ENCODE results near the gene ASB6. TPM values are rescaled to one million over a fixed set of nuclear protein-coding genes. Genes with fewer than 3 reads are reported as not detected.

The ASB6 gene
- total RNA-seq, 1 experiment from 2014 or later: 21.0 TPM

GRCh38 chr9:129661029-129661428 is 19.1 kb upstream of the ASB6 start:
- H3K27me3 Mint-ChIP-seq (ENCODE audit: low read depth): peaks cover 60% of the 10 kb centered on the region
- Histone ChIP-seq H3K23ac (ENCODE audit: insufficient read length, low read depth, low read length) (no peak overlapping the region), H3K4me1 (ENCODE audit: insufficient read depth, low read length) (no peaks in the 10 kb centered on the region), H3K79me1 (ENCODE audit: insufficient read depth, low read depth, low read length, poor library complexity, severe bottlenecking) (no peaks in the 10 kb centered on the region), H3K14ac (ENCODE audit: insufficient read depth, low read length) (no peak overlapping the region), H3K56ac (ENCODE audit: insufficient read length, low read depth, low read length) (no peak overlapping the region), H3K23me2 (ENCODE audit: insufficient read length, low read depth, low read length, poor library complexity, severe bottlenecking) (peaks cover 3% of the 10 kb centered on the region), H3K18ac (ENCODE audit: insufficient read length, low read depth, low read length) (no peak overlapping the region), H3K4me2 (ENCODE audit: insufficient read depth, insufficient read length, low read length) (no peak overlapping the region), H2BK120ac (ENCODE audit: low read depth, low read length, poor library complexity, severe bottlenecking) (no peak overlapping the region), H2AFZ (ENCODE audit: low read length) (no peak overlapping the region), H2BK20ac (ENCODE audit: low read depth, low read length, poor library complexity, severe bottlenecking) (no peak overlapping the region), H2AK5ac (ENCODE audit: insufficient read length, low read length) (no peak overlapping the region), H4K20me1 (ENCODE audit: control insufficient read depth, insufficient read depth, insufficient read length) (no peaks in the 10 kb centered on the region), H3K9me3 (ENCODE audit: control insufficient read depth, low read depth, low read length) (no peaks in the 10 kb centered on the region), H4K5ac (ENCODE audit: insufficient read length, low read depth, low read length) (no peak overlapping the region), H4K8ac (replicated peaks; ENCODE audit: insufficient read length, low read depth, low read length) (no peak overlapping the region), H3K27ac (ENCODE audit: insufficient read length, low read depth, low read length) (no peak overlapping the region), H4K91ac (ENCODE audit: insufficient read length, low read depth, low read length) (no peak overlapping the region), H3T11ph (ENCODE audit: low read length) (no peak overlapping the region), H3K9ac (ENCODE audit: extremely low read depth, insufficient read length, low read length) (no peak overlapping the region), H2BK15ac (ENCODE audit: low read depth, low read length) (no peak overlapping the region), H3K4ac (ENCODE audit: low read depth, low read length) (no peak overlapping the region), H3K79me2 (ENCODE audit: insufficient read depth, low read length) (no peaks in the 10 kb centered on the region), H2BK12ac (ENCODE audit: insufficient read length, low read depth, low read length) (no peak overlapping the region), H2BK5ac (ENCODE audit: insufficient read length, low read length) (no peak overlapping the region), H3K27me3 (ENCODE audit: insufficient read depth, low read length) (no peaks in the 10 kb centered on the region; the same call in 1 of the 2 replicates)
- no CpG with 5 or more reads among the region's 2 CpGs for WGBS (ENCODE audit: extremely low coverage, insufficient read length, low lambda C conversion rate)
- DNase-seq: no peak
- peaks cover 9 to 12% of the 10 kb centered on the region in 2 experiments for H3K4me1 Mint-ChIP-seq
- no peaks in the 10 kb centered on the region; a peak in 1 of 7 replicates for H3K36me3 Mint-ChIP-seq (ENCODE audit: insufficient read depth in 1 of 3, low read depth in 3 of 3)
- H3K4me3 Mint-ChIP-seq: no peak overlapping the region
- TF ChIP-seq CTCF (conservative IDR thresholded peaks at IDR 0.05): no peak
- peaks cover 0 to 3% of the 10 kb centered on the region in 2 experiments; a peak in 3 of 5 replicates for H3K9me3 Mint-ChIP-seq
- no peak overlapping the region for H3K27ac Mint-ChIP-seq

Data from H9 (cell line).